GM12878 (cell line): ENCODE results near the gene PYGB. TPM values are rescaled to one million over a fixed set of nuclear protein-coding genes. Genes with fewer than 3 reads are reported as not detected.

Experiments
- ATAC-seq: fragments of 200-7000 bp; cut with Tn5 transposase; 3 replicates; pipeline ENCODE4 v1.9.1; 2020; ENCODE audit warnings: mild to moderate bottlenecking, moderate library complexity
- BruUV-seq: library from RNA; stranded (reverse); fragments of 400-500 nt; replicated peaks from 2 replicates; lab custom pipeline; 2021; lab: Mats Ljungman, UMichigan
- CTCF ChIA-PET: fragments of 300-600 bp; sonication (Branson Sonifier 250); formaldehyde crosslinking; extraction: SDS; loops from one replicate; lab custom pipeline; 2021; ENCODE audit warnings: inconsistent platforms; lab: Yijun Ruan, JAX
- POLR2A ChIA-PET: fragments of 350-600 bp; formaldehyde crosslinking; extraction: SDS; loops from one replicate; lab custom pipeline; 2021; ENCODE audit warnings: inconsistent platforms; lab: Charles Lee
- RAD21 ChIA-PET: fragments of 300-600 bp; sonication (Branson Sonifier 250); formaldehyde crosslinking; loops from one replicate; lab custom pipeline; 2023; ENCODE audit warnings: antibody characterized with exemption; ENCODE audit not compliant: unreplicated experiment; lab: Charles Lee
- SMC1A ChIA-PET: fragments of 300-600 bp; sonication (Branson Sonifier 250); formaldehyde crosslinking; loops from one replicate; lab custom pipeline; 2023; ENCODE audit not compliant: unreplicated experiment, uncharacterized antibody; lab: Charles Lee
- DNase-seq: peaks from one replicate; pipeline ENCODE4 v3.0.0-alpha.2; 2011; ENCODE audit warnings: low read depth, low spot score
- FAIRE-seq: peaks from 3 replicates; lab custom pipeline; 2011; peaks lifted over from hg19 to GRCh38; lab: Jason Lieb, UNC
- H2AFZ ChIP-seq: 2 replicates; pipeline ENCODE4 v1.6.0; 2011; ENCODE audit warnings: low read depth, low read length, control low read depth; ENCODE audit not compliant: control insufficient read depth
- H3K27ac ChIP-seq: 2 replicates; pipeline ENCODE4 v1.5.1; 2011; ENCODE audit warnings: control low read depth; ENCODE audit not compliant: control insufficient read depth, insufficient read depth
- H3K27me3 ChIP-seq, 2 experiments: replicated peaks in 1 of 2; 2 replicates each; pipeline versions ENCODE4 v1.6.0 to v1.6.1; 2011; ENCODE audit warnings: low read length in 1 of 2; ENCODE audit not compliant: control insufficient read depth in 2 of 2, insufficient read depth in 2 of 2
- H3K36me3 ChIP-seq, 2 experiments: 2 replicates each; pipeline ENCODE4 v1.5.1; 2011; ENCODE audit warnings: low read length in 1 of 2; ENCODE audit not compliant: control insufficient read depth in 2 of 2, insufficient read depth in 2 of 2
- H3K4me1 ChIP-seq: 2 replicates; pipeline ENCODE4 v1.6.1; 2011; ENCODE audit warnings: mild to moderate bottlenecking, low read length, moderate library complexity, mixed read lengths; ENCODE audit not compliant: control insufficient read depth, insufficient read depth
- H3K4me2 ChIP-seq: 2 replicates; pipeline ENCODE4 v1.6.0; 2011; ENCODE audit warnings: control low read depth; ENCODE audit not compliant: control insufficient read depth, insufficient read depth
- H3K4me3 ChIP-seq: fragments of 200-600 bp; sonication (generic); 2 replicates; pipeline ENCODE4 v1.5.1; 2016
- H3K79me2 ChIP-seq: 2 replicates; pipeline ENCODE4 v1.6.0; 2011; ENCODE audit warnings: low read length; ENCODE audit not compliant: control insufficient read depth, insufficient read depth
- H3K9ac ChIP-seq: 2 replicates; pipeline ENCODE4 v1.8.0; 2011; ENCODE audit warnings: low read length, control low read depth, mixed read lengths; ENCODE audit not compliant: control insufficient read depth, insufficient read depth
- H3K9me3 ChIP-seq: replicated peaks from 3 replicates; pipeline ENCODE4 v1.5.1; 2011; ENCODE audit warnings: mild to moderate bottlenecking, low read length; ENCODE audit not compliant: control insufficient read depth, insufficient read depth
- H4K20me1 ChIP-seq: 2 replicates; pipeline ENCODE4 v1.6.0; 2011; ENCODE audit not compliant: control insufficient read depth, insufficient read depth
- CBX5 ChIP-seq: sonication (generic); IDR thresholded peaks from 2 replicates; pipeline ENCODE4 v1.6.1; 2016; ENCODE audit warnings: low read depth, moderate library complexity, mild to moderate bottlenecking, inconsistent platforms
- FOS ChIP-seq: IDR thresholded peaks from 3 replicates; pipeline ENCODE4 v1.6.1; 2011; ENCODE audit warnings: borderline replicate concordance; ENCODE audit not compliant: insufficient read length; ENCODE audit errors: extremely low read depth
- JUNB ChIP-seq: IDR thresholded peaks from 2 replicates; pipeline ENCODE4 v1.6.1; 2016; ENCODE audit warnings: antibody characterized with exemption, mild to moderate bottlenecking
- MEF2B ChIP-seq: fragments of 450-650 bp; IDR thresholded peaks from 2 replicates; pipeline ENCODE4 v1.6.1; 2018; ENCODE audit warnings: mild to moderate bottlenecking, moderate library complexity; ENCODE audit not compliant: partially characterized antibody, poor library complexity, severe bottlenecking
- MTA3 ChIP-seq: IDR thresholded peaks from 2 replicates; pipeline ENCODE4 v1.6.1; 2012; ENCODE audit warnings: low read length, inconsistent platforms, borderline replicate concordance
- MXI1 ChIP-seq: fragments of 150-350 bp; IDR thresholded peaks from 2 replicates; pipeline ENCODE4 v1.6.1; 2011; ENCODE audit warnings: low read depth, mild to moderate bottlenecking, inconsistent platforms, low read length, improper control_type of control experiment
- NR2F1 ChIP-seq: fragments of 450-650 bp; conservative IDR thresholded peaks from 2 replicates; pipeline ENCODE4 v1.6.1; 2017; ENCODE audit warnings: mild to moderate bottlenecking
- RB1 ChIP-seq: fragments of 450-650 bp; formaldehyde crosslinking; IDR thresholded peaks from 2 replicates; pipeline ENCODE4 v1.6.1; 2017; ENCODE audit warnings: mild to moderate bottlenecking, borderline replicate concordance
- RUNX3 ChIP-seq: IDR thresholded peaks from 2 replicates; pipeline ENCODE4 v1.6.1; 2012; ENCODE audit warnings: low read length, inconsistent platforms
- YY1 ChIP-seq: IDR thresholded peaks from 2 replicates; pipeline ENCODE4 v1.6.1; 2011; ENCODE audit warnings: low read depth, mild to moderate bottlenecking, low read length
- ZBTB40 ChIP-seq: fragments of 450-650 bp; IDR thresholded peaks from 2 replicates; pipeline ENCODE4 v1.6.1; 2016; ENCODE audit warnings: mild to moderate bottlenecking, moderate library complexity, borderline replicate concordance
- WGBS: methylation state at CpG from one replicate; pipeline ENCODE4 v1.1.6; 2016; ENCODE audit warnings: low lambda C conversion rate; ENCODE audit not compliant: insufficient replicate concordance, insufficient coverage; ENCODE audit errors: missing lambda C conversion rate; 5-methylcytosine and 5-hydroxymethylcytosine counted together
- in situ Hi-C: fragments of 300-500 bp; cut with MboI; formaldehyde crosslinking; loops from 9 replicates; pipeline ENCODE4 v1.14.3; 2018; ENCODE audit warnings: mixed read lengths
- intact Hi-C: fragments of 100-400 bp; cut with micrococcal nuclease; formaldehyde crosslinking; loops from one replicate; pipeline ENCODE4 v1.14.2; 2022; ENCODE audit not compliant: unreplicated experiment
- polyA plus RNA-seq, 11 experiments: library from polyadenylated mRNA; depleted of rRNA in 4 of 11; unstranded in 6 of 11; stranded (reverse) in 5 of 11; fragments of >200 nt; fragmentation: Nextera tagmentation in 4 of 11; fragmentation: Illumina TruSeq in 1 of 11; extraction: Ambion mirVana in 4 of 11; extraction: Trizol in 1 of 11; gene quantifications; 1 replicate in 1 of 11; 2 replicates in 10 of 11; pipeline versions ENCODE4 v1.2.1 to v1.2.3, GENCODE V29; 2011 to 2016; ENCODE audit warnings: inconsistent platforms in 2 of 11, missing spikeins in 2 of 11, low read depth in 1 of 11
- total RNA-seq, 4 experiments: library from RNA; depleted of rRNA in 3 of 4; stranded (reverse); fragments of >200 nt in 3 of 4; fragmentation: Illumina TruSeq in 1 of 4; extraction: Trizol in 1 of 4; gene quantifications; 2 replicates each; pipeline versions ENCODE4 v1.2.1 to v1.2.3, GENCODE V29; 2013 to 2021
- TF ChIP-seq, protein P1 (sequence below): fragments of 450-650 bp; IDR thresholded peaks from 2 replicates; pipeline ENCODE4 v1.6.1; 2017; ENCODE audit warnings: low read depth, mild to moderate bottlenecking, moderate library complexity

Gene PYGB
- total and polyA plus RNA-seq, 10 of the 15 experiments (the other 5 are each of a cell fraction or from before 2014, with no cell fraction given): 0.34 to 33.5 (median 21.8) TPM

GRCh38 chr20:25257756-25258475 lies 10.0 kb downstream of the PYGB start:
- intact Hi-C loops: no loop called here
- POLR2A ChIA-PET: no interaction called here
- in situ Hi-C loops: loop anchor here (25.0 kb wide), 1 partner anchor 1896 kb away; the partner anchor contains the start of genes GZF1 and NXT1

DNA sequence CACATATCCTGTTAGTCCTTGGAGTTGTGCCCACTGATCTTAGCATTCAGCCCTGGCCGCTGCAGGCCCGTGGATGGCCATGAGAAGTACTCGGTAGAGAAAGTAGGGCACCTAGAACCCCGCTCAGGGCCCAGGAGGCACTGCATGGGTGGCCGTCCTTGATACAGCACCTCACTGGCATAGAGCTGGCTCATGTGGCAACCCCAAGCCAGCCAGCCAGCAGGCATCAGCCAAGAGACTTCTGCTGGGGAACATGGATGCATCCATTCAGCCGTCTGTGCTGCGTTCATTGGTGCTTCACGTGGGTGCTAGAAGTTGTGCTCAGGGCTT lies 10.6 kb downstream of the PYGB start:
- no peaks in the 10 kb centered on the region for H3K79me2 ChIP-seq
- no peak overlapping the region for H2AFZ ChIP-seq
- no peak overlapping the region for H3K9ac ChIP-seq
- H3K36me3 ChIP-seq: peaks cover 2 to 5% of the 10 kb centered on the region in 2 experiments; a peak in 3 of 4 replicates
- CTCF ChIA-PET: interaction anchor here (0.6 kb wide), 1 partner anchor 15 kb away, joined by 3 read pairs; no protein-coding TSS in a partner anchor
- in situ Hi-C loops: loop anchor here (25.0 kb wide), 1 partner anchor 1896 kb away; the partner anchor contains the start of genes GZF1 and NXT1
- 86% methylated on average over 8 of the region's 8 CpGs for WGBS
- no peaks in the 10 kb centered on the region for H3K9me3 ChIP-seq
- no peaks in the 10 kb centered on the region for H4K20me1 ChIP-seq
- H3K27me3 ChIP-seq: no peaks in the 10 kb centered on the region
- intact Hi-C loops: no loop called here
- no TSS peak for BruUV-seq
- FAIRE-seq (no peak), DNase-seq (no peak), ATAC-seq (no peak)
- POLR2A ChIA-PET: no interaction called here
- no peak overlapping the region for H3K27ac ChIP-seq
- H3K4me3 ChIP-seq: no peak overlapping the region
- RAD21 ChIA-PET: no interaction called here
- H3K4me1 ChIP-seq: peaks cover 4% of the 10 kb centered on the region; the same call in 1 of the 2 replicates
- SMC1A ChIA-PET: no interaction called here
- no peak overlapping the region for H3K4me2 ChIP-seq
- no peak for TF ChIP-seq CBX5
- no peak for TF ChIP-seq YY1
- TF ChIP-seq RB1: no peak
- TF ChIP-seq MXI1: no peak
- no peak for TF ChIP-seq MEF2B
- TF ChIP-seq NR2F1: no peak
- no peak for TF ChIP-seq JUNB
- TF ChIP-seq ZBTB40: no peak
- no peak for TF ChIP-seq RUNX3
- TF ChIP-seq, protein P1, sequence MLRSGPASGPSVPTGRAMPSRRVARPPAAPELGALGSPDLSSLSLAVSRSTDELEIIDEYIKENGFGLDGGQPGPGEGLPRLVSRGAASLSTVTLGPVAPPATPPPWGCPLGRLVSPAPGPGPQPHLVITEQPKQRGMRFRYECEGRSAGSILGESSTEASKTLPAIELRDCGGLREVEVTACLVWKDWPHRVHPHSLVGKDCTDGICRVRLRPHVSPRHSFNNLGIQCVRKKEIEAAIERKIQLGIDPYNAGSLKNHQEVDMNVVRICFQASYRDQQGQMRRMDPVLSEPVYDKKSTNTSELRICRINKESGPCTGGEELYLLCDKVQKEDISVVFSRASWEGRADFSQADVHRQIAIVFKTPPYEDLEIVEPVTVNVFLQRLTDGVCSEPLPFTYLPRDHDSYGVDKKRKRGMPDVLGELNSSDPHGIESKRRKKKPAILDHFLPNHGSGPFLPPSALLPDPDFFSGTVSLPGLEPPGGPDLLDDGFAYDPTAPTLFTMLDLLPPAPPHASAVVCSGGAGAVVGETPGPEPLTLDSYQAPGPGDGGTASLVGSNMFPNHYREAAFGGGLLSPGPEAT: no peak

More at GRCh38 chr20:25257756-25258475, 10.0 kb downstream of the PYGB start:
- Histone ChIP-seq H3K9me3 (no peaks in the 10 kb centered on the region), H3K4me1 (peaks cover 7% of the 10 kb centered on the region; the same call in 1 of the 2 replicates), H3K4me3 (no peak overlapping the region), H3K27ac (no peak overlapping the region), H3K9ac (no peak overlapping the region), H3K27me3 (no peaks in the 10 kb centered on the region), H3K4me2 (no peak overlapping the region), H4K20me1 (no peaks in the 10 kb centered on the region), H3K36me3 (peaks cover 2 to 5% of the 10 kb centered on the region in 2 experiments; a peak in 3 of 4 replicates), H2AFZ (no peak overlapping the region), H3K79me2 (no peaks in the 10 kb centered on the region)
- no TSS peak for BruUV-seq
- ATAC-seq (no peak), FAIRE-seq (no peak), DNase-seq (no peak)
- RAD21 ChIA-PET: no interaction called here
- TF ChIP-seq FOS (no peak), MTA3 (no peak), RB1 (no peak)
- CTCF ChIA-PET: interaction anchor here (0.6 kb wide), 1 partner anchor 15 kb away, joined by 3 read pairs; no protein-coding TSS in a partner anchor
- 94% methylated on average over 10 of the region's 10 CpGs for WGBS
- SMC1A ChIA-PET: no interaction called here
